OCI-LY1 (cell line): ENCODE measurements around the gene FAM222B.

ENCODE experiments used
- CTCF ChIP-seq: fragments of 200-600 bp; sonication (generic), shearing (Covaris generic); IDR thresholded peaks from 2 replicates; pipeline ENCODE4 v1.5.1; 2017; ENCODE audit warnings: mild to moderate bottlenecking, antibody characterized with exemption, low read length, moderate library complexity, mixed read lengths
- EZH2 ChIP-seq: fragments of 200-600 bp; sonication (generic), shearing (Covaris generic); IDR thresholded peaks from 2 replicates; pipeline ENCODE4 v1.8.0; 2017; ENCODE audit warnings: borderline replicate concordance, mixed run types, mild to moderate bottlenecking, antibody characterized with exemption, low read length, moderate library complexity, mixed read lengths

GRCh38 chr17:28889996-28890395 is 47.4 kb upstream of the FAM222B start:
- no peak for TF ChIP-seq CTCF
- no peak for TF ChIP-seq EZH2
